ENCODE measurements around the gene UBE2E2.

DNA sequence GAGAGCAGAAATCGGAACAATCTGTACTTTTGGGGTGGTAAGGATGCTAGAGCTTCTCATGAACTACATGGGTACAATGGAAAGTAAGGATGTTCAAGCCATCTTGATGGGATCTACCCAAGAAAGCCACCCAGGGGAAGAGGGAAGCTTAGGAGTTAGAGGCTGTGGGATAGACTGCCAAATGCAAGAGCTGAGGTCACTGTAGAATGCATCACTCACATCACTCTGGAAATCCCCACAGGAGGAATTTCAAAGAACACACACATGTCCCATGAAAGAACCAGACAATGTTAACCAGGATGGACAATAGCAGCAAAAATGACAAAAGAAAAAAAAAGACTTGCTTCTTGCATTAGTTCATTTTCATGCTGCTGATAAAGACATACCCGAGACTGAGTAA lies 32.8 kb upstream of the UBE2E2 start:
- TF ChIP-seq, protein P1, sequence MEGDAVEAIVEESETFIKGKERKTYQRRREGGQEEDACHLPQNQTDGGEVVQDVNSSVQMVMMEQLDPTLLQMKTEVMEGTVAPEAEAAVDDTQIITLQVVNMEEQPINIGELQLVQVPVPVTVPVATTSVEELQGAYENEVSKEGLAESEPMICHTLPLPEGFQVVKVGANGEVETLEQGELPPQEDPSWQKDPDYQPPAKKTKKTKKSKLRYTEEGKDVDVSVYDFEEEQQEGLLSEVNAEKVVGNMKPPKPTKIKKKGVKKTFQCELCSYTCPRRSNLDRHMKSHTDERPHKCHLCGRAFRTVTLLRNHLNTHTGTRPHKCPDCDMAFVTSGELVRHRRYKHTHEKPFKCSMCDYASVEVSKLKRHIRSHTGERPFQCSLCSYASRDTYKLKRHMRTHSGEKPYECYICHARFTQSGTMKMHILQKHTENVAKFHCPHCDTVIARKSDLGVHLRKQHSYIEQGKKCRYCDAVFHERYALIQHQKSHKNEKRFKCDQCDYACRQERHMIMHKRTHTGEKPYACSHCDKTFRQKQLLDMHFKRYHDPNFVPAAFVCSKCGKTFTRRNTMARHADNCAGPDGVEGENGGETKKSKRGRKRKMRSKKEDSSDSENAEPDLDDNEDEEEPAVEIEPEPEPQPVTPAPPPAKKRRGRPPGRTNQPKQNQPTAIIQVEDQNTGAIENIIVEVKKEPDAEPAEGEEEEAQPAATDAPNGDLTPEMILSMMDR (IDR thresholded peaks at IDR 0.05; ENCODE audit: low read length): no peak
- no peak for TF ChIP-seq EZH2 (IDR thresholded peaks at IDR 0.05; ENCODE audit: borderline replicate concordance, low read length)
